Osteocyte (in vitro differentiated cells): Measurements from ENCODE around the gene FAM20C. TPM values are rescaled to one million over a fixed set of nuclear protein-coding genes. Genes with fewer than 3 reads are reported as not detected.

Source experiments
- DNase-seq: peaks from one replicate; pipeline ENCODE4 v3.0.0; 2021; ENCODE audit warnings: mixed read lengths; ENCODE audit not compliant: unreplicated experiment; ENCODE audit errors: extremely low spot score
- H3K27ac Mint-ChIP-seq: one replicate; pipeline ENCODE4 v1.8.0; 2021; ENCODE audit warnings: mild to moderate bottlenecking, mixed read lengths; ENCODE audit not compliant: unreplicated experiment
- H3K27me3 Mint-ChIP-seq: one replicate; pipeline ENCODE4 v1.8.0; 2021; ENCODE audit warnings: mixed read lengths; ENCODE audit not compliant: unreplicated experiment
- H3K36me3 Mint-ChIP-seq: one replicate; pipeline ENCODE4 v1.8.0; 2021; ENCODE audit warnings: mixed read lengths; ENCODE audit not compliant: unreplicated experiment
- H3K4me1 Mint-ChIP-seq: one replicate; pipeline ENCODE4 v1.8.0; 2021; ENCODE audit warnings: mixed read lengths; ENCODE audit not compliant: unreplicated experiment
- H3K4me3 Mint-ChIP-seq: one replicate; pipeline ENCODE4 v1.8.0; 2021; ENCODE audit warnings: mild to moderate bottlenecking, moderate library complexity, mixed read lengths; ENCODE audit not compliant: unreplicated experiment
- H3K9me3 Mint-ChIP-seq: one replicate; pipeline ENCODE4 v1.8.0; 2021; ENCODE audit warnings: mixed read lengths; ENCODE audit not compliant: unreplicated experiment
- CTCF ChIP-seq: fragments of 200-600 bp; sonication (generic); IDR thresholded peaks from 2 replicates; pipeline ENCODE4 v1.5.0; 2021; ENCODE audit warnings: antibody characterized with exemption, mild to moderate bottlenecking, moderate library complexity
- total RNA-seq: library from RNA; stranded (reverse); gene quantifications from 2 replicates; pipeline ENCODE4 v1.2.1, GENCODE V29; 2021

Gene FAM20C
- total RNA-seq, 1 donor from 2014 or later, result 143 TPM

DNA sequence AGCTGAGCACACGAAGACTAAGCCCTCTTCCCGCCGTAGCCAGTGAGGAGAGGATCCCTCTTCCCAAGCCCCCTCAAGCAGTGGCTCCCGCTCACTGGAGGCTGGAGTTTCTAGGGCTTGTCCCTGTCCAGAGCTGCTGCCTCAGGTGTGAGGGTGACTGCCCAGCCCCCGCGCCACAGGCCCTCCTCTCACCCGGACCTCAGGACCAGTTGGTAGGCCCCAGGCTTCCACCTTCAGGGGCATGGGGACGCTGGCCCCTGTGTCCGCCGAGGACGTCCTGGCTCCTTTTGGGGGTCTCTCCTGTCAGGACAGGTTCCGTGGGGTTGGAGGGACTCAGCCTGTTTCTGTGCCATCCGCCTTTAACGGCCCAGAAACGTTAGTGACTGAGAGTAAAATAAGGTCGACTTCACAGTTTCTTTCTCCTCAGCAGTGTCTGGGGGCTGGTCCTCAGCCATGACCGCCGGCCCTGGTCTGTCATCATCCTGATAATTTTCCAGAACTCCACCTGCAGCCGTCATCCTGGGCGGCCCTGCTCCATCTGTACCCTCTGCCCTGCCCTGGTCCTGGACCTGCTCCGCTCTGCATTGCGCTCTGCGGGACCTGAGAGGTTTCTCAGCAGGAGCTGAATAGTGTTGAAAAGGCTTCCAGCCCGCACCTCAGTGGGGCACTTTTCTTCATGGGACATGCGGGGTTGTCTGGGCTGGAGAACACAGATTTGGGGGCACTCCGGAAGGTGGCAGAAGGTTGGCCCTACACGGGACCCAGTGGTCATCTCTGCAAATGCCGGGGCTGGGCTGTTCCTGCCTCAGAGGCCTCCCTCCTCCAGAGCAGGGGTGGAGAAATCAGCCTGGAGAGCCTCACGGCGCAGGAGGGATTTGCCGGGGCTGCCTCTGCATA, 36.0 kb upstream of the FAM20C start:
- Mint-ChIP-seq H3K27me3 (no peaks in the 10 kb centered on the region), H3K4me3 (no peak overlapping the region)

GRCh38 chr7:157008-157310, 35.4 kb upstream of the FAM20C start:
- H3K4me1 Mint-ChIP-seq, result peaks cover 14% of the 10 kb centered on the region
- H3K36me3 Mint-ChIP-seq, result no peaks in the 10 kb centered on the region
- H3K4me3 Mint-ChIP-seq, result no peak overlapping the region
- no peak overlapping the region for H3K27ac Mint-ChIP-seq
- no peaks in the 10 kb centered on the region for H3K9me3 Mint-ChIP-seq
- TF ChIP-seq CTCF, result no peak
- H3K27me3 Mint-ChIP-seq, result no peaks in the 10 kb centered on the region
- no peak for DNase-seq

More for the DNA sequence above, 36.0 kb upstream of the FAM20C start:
- Mint-ChIP-seq H3K9me3 (no peaks in the 10 kb centered on the region), H3K4me1 (peaks cover 14% of the 10 kb centered on the region), H3K36me3 (no peaks in the 10 kb centered on the region), H3K27ac (no peak overlapping the region)
- no peak for DNase-seq
- no peak for TF ChIP-seq CTCF

- no peaks in the 10 kb centered on the region for H3K36me3 Mint-ChIP-seq
- H3K27me3 Mint-ChIP-seq, result no peaks in the 10 kb centered on the region
- H3K4me1 Mint-ChIP-seq, result peaks cover 14% of the 10 kb centered on the region
- H3K9me3 Mint-ChIP-seq, result no peaks in the 10 kb centered on the region
- no peak for DNase-seq
- no peak overlapping the region for H3K27ac Mint-ChIP-seq
- TF ChIP-seq CTCF, result no peak
- no peak overlapping the region for H3K4me3 Mint-ChIP-seq
Observed at GRCh38 chr7:157771-158625, 34.4 kb upstream of the FAM20C start.

DNA sequence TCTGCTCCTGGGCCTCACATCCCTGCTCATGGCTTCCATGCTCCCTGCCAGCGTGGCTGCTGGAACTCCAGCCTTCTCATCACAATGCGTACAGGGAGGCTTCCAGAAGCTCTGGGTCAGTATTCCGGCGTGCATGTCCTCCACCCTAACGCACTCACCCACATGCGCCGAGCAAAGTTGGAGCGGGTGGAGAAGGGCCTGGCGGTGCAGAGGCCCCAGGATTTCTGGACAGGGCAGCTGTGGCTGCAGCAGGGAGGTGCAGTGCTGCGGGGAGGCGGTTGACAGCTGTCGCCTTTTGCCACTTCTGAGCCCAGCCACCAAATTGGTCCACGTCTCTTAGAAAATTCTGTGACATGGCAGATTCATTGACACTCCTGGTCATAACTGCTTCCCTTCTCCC, 33.6 kb upstream of the FAM20C start:
- no peak for TF ChIP-seq CTCF
- Mint-ChIP-seq H3K4me1 (peaks cover 14% of the 10 kb centered on the region), H3K36me3 (no peaks in the 10 kb centered on the region), H3K4me3 (no peak overlapping the region), H3K27ac (no peak overlapping the region), H3K27me3 (no peaks in the 10 kb centered on the region), H3K9me3 (no peaks in the 10 kb centered on the region)
- DNase-seq, result no peak
